ENCODE results near the gene UBASH3B. TPM values are rescaled to one million over a fixed set of nuclear protein-coding genes. Genes with fewer than 3 reads are reported as not detected.

The UBASH3B gene
- total and polyA plus RNA-seq, 9 donors, result 0.31 to 5.9 (median 1.8) TPM

DNA sequence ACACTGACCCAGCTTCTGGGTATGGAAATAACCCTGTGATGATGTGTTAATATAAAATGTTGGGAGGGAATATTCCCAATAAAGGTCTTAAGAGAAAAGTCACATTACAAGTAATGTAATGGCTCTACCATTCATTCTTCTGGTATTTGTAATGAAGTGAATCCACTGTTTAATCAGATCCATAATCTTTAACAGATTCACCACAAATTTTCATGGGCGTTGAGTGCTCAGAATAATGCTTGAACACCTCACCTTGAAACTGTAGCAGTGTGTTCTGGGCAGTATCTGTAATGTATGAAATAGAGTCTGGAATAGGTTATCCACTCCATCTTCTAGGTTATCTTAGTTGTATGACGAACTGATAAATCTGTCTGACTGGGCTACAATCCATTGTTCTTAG lies 156.2 kb downstream of the UBASH3B start:
- WGBS, 3 donors, result 87 to 98% (median 95%) methylated on average over 2 of the region's 2 CpGs

DNA sequence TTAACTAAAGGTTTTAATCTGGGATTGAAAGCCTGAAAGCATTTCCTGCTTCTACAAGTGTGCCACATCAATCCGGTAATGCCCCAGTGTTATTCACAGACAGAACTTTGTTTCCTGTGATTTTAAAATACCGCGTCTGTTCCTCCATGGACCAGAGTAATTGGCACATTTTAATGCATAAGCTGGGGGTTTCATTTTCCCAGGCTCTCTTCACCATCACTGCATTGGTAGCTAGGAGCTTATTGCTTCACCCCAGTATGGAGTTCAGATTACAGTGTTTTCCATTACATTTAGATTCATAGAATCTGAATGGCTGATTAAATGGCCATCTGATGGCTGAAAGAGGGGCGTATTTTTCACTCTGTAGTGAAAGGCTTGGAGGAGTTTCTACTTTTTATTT lies 157.1 kb downstream of the UBASH3B start:
- Histone ChIP-seq H3K4me1 (ENCODE audit: insufficient read depth) (peaks cover 3% of the 10 kb centered on the region), H3K27me3 (no peaks in the 10 kb centered on the region), H3K36me3 (no peaks in the 10 kb centered on the region), H3K9me3 (no peaks in the 10 kb centered on the region), H3K4me3 (no peak overlapping the region), H3K27ac (no peak overlapping the region)
- intact Hi-C loops (cut with DNase I), result no loop called here
- DNase-seq, result no peak
- 73 to 80% (median 80%) methylated on average over 4 of the region's 4 CpGs for WGBS, 3 donors
- TF ChIP-seq, protein P1, sequence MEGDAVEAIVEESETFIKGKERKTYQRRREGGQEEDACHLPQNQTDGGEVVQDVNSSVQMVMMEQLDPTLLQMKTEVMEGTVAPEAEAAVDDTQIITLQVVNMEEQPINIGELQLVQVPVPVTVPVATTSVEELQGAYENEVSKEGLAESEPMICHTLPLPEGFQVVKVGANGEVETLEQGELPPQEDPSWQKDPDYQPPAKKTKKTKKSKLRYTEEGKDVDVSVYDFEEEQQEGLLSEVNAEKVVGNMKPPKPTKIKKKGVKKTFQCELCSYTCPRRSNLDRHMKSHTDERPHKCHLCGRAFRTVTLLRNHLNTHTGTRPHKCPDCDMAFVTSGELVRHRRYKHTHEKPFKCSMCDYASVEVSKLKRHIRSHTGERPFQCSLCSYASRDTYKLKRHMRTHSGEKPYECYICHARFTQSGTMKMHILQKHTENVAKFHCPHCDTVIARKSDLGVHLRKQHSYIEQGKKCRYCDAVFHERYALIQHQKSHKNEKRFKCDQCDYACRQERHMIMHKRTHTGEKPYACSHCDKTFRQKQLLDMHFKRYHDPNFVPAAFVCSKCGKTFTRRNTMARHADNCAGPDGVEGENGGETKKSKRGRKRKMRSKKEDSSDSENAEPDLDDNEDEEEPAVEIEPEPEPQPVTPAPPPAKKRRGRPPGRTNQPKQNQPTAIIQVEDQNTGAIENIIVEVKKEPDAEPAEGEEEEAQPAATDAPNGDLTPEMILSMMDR (IDR thresholded peaks at IDR 0.05), result no peak
- no peak for TF ChIP-seq EP300 (IDR thresholded peaks at IDR 0.05)
- no peak for TF ChIP-seq POLR2A (IDR thresholded peaks at IDR 0.05)

More for the DNA sequence above, 156.2 kb downstream of the UBASH3B start:
- Histone ChIP-seq H3K27me3 (no peaks in the 10 kb centered on the region), H3K4me1 (ENCODE audit: insufficient read depth) (peaks cover 3% of the 10 kb centered on the region), H3K4me3 (no peak overlapping the region), H3K9me3 (no peaks in the 10 kb centered on the region), H3K27ac (no peak overlapping the region), H3K36me3 (no peaks in the 10 kb centered on the region)
- intact Hi-C loops (cut with DNase I), result no loop called here
- TF ChIP-seq POLR2A (IDR thresholded peaks at IDR 0.05), result no peak
- no peak for DNase-seq

DNA sequence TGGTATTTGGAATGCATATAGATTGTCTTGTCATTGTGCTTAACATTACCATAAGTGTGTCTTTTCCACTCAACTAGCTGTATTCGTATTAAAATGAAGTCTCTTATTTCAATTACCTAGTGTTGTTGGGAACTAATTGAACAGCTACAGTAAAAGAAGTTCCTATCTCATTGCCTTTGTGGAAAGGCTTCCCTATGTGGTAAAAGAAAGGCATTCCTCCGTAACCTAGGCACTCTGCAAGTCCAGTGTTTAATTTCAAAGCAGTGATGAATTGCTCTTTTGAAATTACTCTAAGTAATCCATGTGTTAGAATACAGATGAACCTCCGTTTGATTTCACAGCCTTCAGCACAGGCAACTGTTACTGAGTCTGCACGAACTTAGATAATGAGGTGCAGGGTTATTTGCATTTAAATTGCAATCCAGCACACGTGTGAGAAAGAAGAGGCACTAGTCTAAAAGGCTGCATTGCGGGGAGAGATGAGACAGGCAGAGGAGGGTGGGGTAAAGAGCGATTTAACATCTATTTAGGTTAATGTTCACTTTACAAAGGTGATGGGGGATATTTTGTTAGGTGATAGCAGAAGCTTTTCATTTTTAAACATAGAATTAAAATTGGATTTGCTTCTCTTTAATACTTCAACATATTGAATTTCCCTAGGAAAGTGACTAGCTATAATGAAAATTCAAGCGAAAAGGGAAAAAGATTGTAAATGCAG lies 157.8 kb downstream of the UBASH3B start:
- no peaks in the 10 kb centered on the region for H3K27me3 ChIP-seq
- H3K36me3 ChIP-seq, result no peaks in the 10 kb centered on the region
- WGBS, 3 donors, result 66 to 77% (median 71%) methylated on average over 8 of the region's 8 CpGs
- H3K4me3 ChIP-seq, result no peak overlapping the region
- no peak for DNase-seq
- H3K27ac ChIP-seq, result no peak overlapping the region
- no peaks in the 10 kb centered on the region for H3K9me3 ChIP-seq
- intact Hi-C loops (cut with DNase I), result no loop called here
- peaks cover 3% of the 10 kb centered on the region for H3K4me1 ChIP-seq (ENCODE audit: insufficient read depth)
- TF ChIP-seq, protein P1 (IDR thresholded peaks at IDR 0.05), result no peak
- TF ChIP-seq EP300 (IDR thresholded peaks at IDR 0.05), result no peak
- no peak for TF ChIP-seq POLR2A (IDR thresholded peaks at IDR 0.05)

DNA sequence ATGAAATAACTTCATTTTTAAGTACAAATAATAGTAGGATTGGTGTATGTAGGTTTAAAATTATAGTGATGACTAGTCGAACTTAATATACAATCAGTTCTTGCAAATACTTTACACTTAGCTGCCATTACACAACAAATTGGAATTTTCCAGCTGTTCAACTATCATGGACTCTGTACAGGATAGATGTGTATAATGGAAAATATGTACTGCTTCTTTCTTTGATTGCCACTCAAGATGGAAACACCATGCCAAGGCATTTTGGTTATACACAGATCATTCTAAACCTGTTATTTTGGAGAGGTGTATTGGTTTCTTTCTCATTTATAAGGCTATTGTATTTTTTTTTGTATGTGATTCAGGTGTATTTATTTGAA lies 158.4 kb downstream of the UBASH3B start:
- Histone ChIP-seq H3K36me3 (no peaks in the 10 kb centered on the region), H3K4me1 (ENCODE audit: insufficient read depth) (peaks cover 1% of the 10 kb centered on the region), H3K9me3 (no peaks in the 10 kb centered on the region), H3K27ac (no peak overlapping the region), H3K4me3 (no peak overlapping the region), H3K27me3 (no peaks in the 10 kb centered on the region)
- WGBS, 3 donors, result 47 to 68% (median 58%) methylated on average over 1 of the region's 1 CpG
- TF ChIP-seq, protein P1 (IDR thresholded peaks at IDR 0.05), result no peak
- TF ChIP-seq EP300 (IDR thresholded peaks at IDR 0.05) (no peak), POLR2A (IDR thresholded peaks at IDR 0.05) (no peak)
- no peak for DNase-seq
- intact Hi-C loops (cut with DNase I), result no loop called here

DNA sequence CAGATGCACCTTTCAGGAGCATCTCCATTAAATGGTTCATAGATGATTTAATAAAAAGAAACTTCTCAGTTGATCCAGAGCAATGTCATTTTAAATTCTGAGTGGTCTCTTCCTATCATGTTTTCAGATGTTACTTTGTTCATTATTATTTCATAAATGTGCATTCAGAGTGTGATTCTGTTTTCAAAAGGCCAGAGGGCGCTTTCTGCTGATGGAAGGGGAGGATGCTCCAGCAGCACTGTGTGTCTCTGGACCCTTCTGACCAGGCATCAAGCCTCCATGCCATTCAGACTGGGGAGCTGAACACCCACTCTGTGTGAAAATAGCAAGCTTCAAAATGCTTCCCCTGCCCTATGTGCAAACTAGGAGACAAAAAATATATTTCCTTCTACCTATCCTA lies 158.9 kb downstream of the UBASH3B start:
- Histone ChIP-seq H3K27me3 (no peaks in the 10 kb centered on the region), H3K4me1 (ENCODE audit: insufficient read depth) (peaks cover 1% of the 10 kb centered on the region), H3K36me3 (no peaks in the 10 kb centered on the region), H3K9me3 (no peaks in the 10 kb centered on the region), H3K27ac (no peak overlapping the region), H3K4me3 (no peak overlapping the region)
- 89 to 100% (median 96%) methylated on average over 1 of the region's 1 CpG for WGBS, 3 donors
- intact Hi-C loops (cut with DNase I), result no loop called here
- TF ChIP-seq, protein P1 (IDR thresholded peaks at IDR 0.05), result no peak
- TF ChIP-seq EP300 (IDR thresholded peaks at IDR 0.05) (no peak), POLR2A (IDR thresholded peaks at IDR 0.05) (no peak)
- DNase-seq, result no peak
